GM20000 (cell line): ENCODE results near the gene ZFPL1.
"Not testable (repeated sequence)": the region's sequence is repeated elsewhere in the genome, so short reads cannot be mapped to it uniquely, and the experiment has no call there.

Experiments used
- DNase-seq: peaks from one replicate; pipeline ENCODE4 v3.0.0; 2012; ENCODE audit warnings: low spot score
- CTCF ChIP-seq: IDR thresholded peaks from 2 replicates; pipeline ENCODE4 v1.5.1; 2012; ENCODE audit warnings: mild to moderate bottlenecking, control low read depth; ENCODE audit errors: extremely low read depth, missing control alignments

Gene ZFPL1

DNA sequence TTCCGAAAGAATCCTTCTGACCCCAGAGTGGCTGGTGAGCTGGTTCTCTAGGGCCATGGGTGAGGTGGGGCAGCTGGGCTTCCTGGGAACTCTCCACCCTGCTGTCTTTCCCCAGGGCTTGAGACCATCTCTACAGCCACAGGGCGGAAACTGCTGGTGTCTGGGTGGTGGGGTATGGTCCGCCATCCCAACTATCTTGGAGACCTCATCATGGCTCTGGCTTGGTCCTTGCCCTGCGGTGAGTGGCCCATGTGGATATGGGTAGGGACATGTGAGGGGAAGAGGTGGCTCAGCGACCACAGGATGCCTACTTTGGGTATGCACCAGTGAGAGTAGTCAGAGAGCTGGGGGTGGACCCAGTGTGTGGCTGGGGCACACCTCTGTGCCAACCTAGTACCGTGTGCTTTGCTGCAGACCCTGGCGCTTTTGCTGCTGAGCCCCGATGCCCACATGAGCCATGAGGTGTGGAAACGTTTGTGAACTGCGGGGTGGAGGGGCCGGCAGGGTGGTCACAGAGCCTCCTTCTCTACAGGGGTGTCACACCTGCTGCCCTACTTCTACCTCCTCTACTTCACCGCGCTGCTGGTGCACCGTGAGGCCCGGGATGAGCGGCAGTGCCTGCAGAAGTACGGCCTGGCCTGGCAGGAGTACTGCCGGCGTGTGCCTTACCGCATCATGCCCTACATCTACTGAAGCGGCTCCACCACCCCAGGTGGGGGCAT, 31.5 kb downstream of the ZFPL1 start:
- no peak for DNase-seq
- no peak for TF ChIP-seq CTCF

DNA sequence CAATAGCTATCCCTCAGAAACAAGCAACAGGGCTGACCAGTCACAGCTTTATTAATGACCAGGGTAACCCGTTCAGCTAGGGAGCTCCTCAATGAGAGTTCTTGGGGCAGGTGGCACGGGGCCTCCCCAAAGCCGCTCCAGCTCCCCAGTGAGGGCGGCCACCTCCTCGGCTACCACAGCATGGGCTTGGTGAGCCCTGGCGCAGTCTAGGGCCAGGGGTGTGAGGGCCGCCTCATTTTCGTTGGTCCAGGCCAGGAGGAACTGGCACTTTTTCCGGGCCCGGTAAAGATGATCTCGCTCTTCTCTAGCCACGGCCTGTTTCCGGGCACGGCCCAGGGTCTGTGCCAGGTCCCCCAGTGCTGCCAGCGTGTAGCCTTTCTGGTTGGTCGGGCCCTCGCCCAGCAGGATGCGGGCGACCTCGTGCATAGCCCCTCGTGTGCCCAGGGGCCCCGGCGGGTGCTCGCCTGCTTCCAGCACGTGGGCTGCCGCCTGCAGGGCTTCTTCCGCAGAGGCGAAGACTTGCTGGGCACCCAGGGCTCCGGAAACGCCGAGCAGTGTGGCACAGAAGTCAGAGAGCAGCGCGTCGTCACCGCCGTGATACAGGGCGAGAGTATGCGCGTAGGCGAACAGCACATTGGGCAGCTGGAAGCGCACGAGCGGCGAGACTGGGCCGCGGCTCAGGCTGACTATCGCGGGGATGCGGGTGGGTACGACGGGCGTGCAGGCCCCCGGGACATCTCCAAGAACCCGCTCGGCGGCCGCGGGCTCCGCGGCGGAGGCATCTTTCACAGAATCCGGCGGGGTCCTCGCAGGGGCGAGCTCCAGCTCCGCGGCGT, 32.6 kb downstream of the ZFPL1 start:
- DNase-seq = no peak
- TF ChIP-seq CTCF = no peak

- TF ChIP-seq CTCF = peak; percentile 86
Observed at GRCh38 chr11:65117206-65118096, 33.4 kb downstream of the ZFPL1 start, which contains the start of gene ZNHIT2. TSS of gene ZNHIT2 (minus strand) at chr11:65117701. CDS start at chr11:65117653, 48 bp downstream.

DNA sequence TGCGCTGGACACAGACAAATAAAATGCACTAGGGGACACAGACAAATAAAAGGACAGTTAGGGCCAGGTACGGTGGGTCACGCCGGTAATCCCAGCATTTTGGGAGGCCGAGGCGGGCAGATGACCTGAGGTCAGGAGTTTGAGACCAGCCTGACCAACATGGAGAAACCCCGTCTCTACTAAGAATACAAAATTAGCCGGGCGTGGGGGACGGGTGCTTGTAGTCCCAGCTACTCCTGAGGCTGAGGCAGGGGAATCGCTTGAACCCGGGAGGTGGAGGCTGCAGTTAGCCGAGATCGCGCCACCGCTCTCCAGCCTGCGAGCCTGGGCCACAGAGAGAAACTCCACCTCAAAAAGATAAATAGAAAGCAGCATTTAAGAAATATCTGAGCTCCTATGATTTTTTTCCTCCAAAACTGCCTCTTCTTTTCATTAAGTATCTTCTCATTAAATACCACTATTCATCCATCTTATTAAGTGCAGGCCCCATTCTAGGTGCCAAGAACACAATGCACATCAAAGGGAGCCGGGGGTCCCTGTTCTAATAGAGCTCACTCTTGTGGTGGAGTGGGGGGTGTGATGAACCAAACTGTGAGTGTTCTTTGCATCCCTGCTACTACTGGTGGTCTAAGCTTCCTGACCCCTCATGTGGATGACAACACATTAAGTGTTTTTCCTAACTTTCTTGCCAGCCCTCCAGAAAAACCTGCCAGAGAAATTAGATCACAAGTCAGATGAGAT, 34.2 kb downstream of the ZFPL1 start:
- TF ChIP-seq CTCF = no peak
- DNase-seq = no peak

More at GRCh38 chr11:65117206-65118096, 33.4 kb downstream of the ZFPL1 start, which contains the start of gene ZNHIT2:
- DNase-seq = peak; percentile 95

GRCh38 chr11:65118891-65119669, 35.1 kb downstream of the ZFPL1 start:
- not testable (repeated sequence) for DNase-seq

GRCh38 chr11:65119670-65119995, 35.6 kb downstream of the ZFPL1 start:
- no peak for DNase-seq
- TF ChIP-seq CTCF = no peak
